Activated CD4-positive, alpha-beta memory T cell treated with anti-CD3 and anti-CD28 coated beads, Interleukin-2, amount 10 ng/mL, durations not matched to agents 7 days and 5 days (primary cell): ENCODE data around the gene ZNF280C. TPM values are rescaled to one million over a fixed set of nuclear protein-coding genes. Genes with fewer than 3 reads are reported as not detected.

Experiments
- total RNA-seq, 2 experiments: library from RNA; stranded (reverse); gene quantifications; one replicate each; pipeline ENCODE4 v1.2.3, GENCODE V29; 2021

Gene ZNF280C
- total RNA-seq, 2 experiments from 2014 or later, result 5.1 to 6.7 TPM

Other genes with a start within 250 kb of the ZNF280C start
- 10 to 100 TPM; 48.0 to 48.7 TPM for gene ELF4, start 158.4 kb downstream of the ZNF280C start, total RNA-seq
- gene AIFM1, start 103.1 kb downstream of the ZNF280C start, total RNA-seq, result 10 to 100 TPM; 41.2 to 41.8 TPM
- 10 to 100 TPM; 37.0 to 38.8 TPM for gene RAB33A, start 96.9 kb downstream of the ZNF280C start, total RNA-seq
- 10 to 100 TPM in 1 of 2 experiments, 1 to 10 TPM in 1; 9.4 to 10.6 TPM for gene SLC25A14, start 71.0 kb upstream of the ZNF280C start, total RNA-seq
- not detected for gene GPR119, start 116.8 kb upstream of the ZNF280C start, total RNA-seq
- 10 to 100 TPM; 25.9 to 28.5 TPM for gene RBMX2, start 133.1 kb upstream of the ZNF280C start, total RNA-seq